GM18517 (cell line): Measurements from ENCODE around the gene FLNA.

Experiments
- ATAC-seq: cut with Tn5 transposase; IDR thresholded peaks from one replicate; pipeline ENCODE4 v1.9.1; 2021; ENCODE audit warnings: mild to moderate bottlenecking, moderate library complexity; ENCODE audit not compliant: unreplicated experiment

Gene FLNA

DNA sequence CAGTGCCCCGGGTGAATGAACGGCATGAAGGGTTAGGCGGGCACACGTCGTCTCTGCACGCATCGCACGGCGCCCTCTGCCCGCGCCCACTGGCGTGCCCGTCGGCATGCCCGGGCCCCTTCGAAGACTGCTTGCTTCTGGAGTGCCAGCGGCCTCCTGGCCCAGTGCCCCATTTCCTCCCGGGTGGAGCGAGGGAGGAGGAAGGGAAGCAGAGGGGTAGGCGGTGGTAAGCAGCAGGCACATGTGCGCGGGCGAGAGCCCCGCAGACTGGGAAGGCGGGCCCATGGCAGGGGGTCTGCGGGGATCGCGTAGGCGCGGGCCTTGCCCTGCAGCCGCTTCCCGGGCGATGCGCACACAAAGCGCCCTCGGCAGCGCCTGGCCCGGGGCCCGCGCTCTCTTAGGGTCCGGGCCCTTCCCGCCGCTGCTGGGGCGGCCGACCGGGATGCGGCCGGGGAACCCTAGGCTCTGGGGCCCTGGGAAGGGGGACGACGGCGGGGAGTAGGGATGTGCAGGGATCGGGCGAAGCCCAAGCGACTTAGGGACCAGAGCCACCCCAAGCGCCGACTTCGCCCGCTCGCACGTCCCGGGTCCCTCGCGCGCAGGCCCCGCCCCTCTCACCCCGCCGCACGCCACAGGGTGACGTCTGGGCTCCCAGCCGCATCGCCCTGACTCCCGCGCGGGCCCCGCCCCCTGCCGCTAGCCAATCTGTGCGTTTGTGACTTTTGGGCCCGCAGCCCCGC lies 3.8 kb upstream of the FLNA start:
- no peak for ATAC-seq

DNA sequence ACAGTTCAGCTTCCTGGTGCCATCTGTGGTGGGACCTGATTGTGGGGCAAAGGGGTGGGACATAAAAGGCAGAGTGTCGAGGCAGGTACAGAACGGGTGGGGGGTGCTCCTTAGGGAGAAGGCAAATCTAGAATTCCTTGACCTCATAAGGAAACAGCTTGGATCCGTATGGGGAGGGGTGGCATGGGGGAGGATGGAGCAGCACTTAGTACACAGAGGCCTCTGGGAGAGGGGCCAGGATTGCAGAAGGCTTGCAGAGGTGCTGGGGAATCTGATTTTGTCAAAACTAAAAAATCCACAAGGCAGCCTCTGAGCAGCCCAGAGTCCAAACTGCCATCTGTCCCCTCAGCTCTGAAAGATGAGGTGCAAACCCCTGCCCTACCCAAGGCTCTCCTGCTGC lies 2.3 kb upstream of the FLNA start:
- no peak for ATAC-seq

DNA sequence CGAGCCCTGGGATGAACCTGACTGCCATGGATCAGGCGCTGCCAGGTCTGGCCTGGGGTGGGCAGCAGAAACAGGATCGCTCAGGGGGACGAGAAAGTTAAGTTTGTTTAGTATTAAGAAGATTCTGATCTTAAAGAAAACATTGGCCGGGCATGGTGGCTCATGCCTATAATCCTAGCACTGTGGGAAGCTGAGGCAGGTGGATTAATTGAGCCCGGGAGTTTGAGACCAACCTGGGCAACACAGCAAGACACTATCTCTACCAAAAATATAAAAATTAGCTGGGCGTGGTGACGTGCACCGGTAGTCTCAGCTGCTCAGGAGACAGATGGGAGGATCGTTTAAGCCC lies 696 bp upstream of the FLNA start:
- no peak for ATAC-seq

DNA sequence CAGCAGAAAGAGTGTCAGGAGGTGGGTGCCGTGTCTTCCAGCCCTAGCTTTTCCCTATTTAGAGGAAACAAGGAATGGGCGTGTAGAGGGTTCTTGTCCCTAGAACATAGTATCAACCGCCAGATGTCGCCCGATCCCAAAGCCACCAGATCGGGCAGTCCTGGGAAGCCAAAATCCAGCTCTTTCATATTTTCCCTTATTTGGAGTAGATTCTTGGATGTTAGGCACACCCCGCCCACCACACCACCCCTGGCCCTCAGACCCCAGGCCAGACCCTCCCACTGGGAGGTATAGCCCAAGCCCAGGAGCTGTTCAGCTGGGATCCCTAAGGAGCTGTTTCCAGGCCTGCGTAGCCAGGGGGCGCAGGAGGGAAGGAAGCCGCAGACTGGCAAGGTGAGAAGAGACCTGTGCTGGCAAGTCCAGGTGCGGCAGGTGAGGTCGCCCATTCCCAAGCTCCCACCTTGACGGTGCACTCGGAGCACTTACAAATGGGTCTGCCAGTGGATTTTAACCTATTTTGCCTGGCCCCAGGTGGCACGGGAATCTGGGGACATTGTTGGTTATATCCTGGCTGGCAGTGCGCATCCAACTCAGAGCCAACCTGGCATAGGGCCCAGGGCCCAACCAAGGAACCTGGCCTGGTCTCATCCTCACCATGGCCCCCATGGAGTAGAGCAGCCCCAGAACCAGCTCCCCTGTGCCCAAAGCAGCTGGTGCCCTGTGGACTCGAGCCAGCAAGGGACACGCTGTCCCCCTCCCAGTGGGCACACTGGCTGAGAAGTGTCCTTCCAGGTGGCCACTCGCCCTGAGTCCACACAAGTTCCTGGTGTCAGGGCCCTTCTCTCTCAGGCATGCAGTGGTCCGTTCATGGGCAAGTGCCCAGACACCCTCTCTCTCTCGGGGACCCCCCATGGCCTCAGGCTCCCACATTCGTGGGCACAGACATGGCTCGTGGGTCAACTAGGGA lies 811 bp downstream of the FLNA start:
- ATAC-seq: no peak

DNA sequence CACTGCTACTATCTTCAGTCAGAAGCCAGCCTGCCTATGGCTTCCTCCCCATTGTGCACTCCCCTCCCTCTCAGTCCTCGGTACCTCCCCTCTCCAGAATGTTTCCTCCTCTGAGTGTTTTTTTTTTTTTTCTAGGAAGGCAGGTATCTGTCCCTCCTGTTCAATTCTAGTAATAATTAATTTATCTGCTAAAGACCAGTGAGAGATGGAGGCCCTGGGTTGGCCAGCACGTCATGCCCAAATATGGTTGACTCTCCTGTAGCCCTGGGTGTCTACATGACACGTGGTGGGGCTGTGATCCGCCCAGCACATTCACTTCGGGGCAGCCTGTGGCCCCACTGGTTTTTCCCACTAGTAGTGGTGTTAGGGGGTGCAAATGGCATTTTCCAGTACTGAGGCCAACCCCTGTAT lies 1.8 kb downstream of the FLNA start:
- ATAC-seq: no peak

DNA sequence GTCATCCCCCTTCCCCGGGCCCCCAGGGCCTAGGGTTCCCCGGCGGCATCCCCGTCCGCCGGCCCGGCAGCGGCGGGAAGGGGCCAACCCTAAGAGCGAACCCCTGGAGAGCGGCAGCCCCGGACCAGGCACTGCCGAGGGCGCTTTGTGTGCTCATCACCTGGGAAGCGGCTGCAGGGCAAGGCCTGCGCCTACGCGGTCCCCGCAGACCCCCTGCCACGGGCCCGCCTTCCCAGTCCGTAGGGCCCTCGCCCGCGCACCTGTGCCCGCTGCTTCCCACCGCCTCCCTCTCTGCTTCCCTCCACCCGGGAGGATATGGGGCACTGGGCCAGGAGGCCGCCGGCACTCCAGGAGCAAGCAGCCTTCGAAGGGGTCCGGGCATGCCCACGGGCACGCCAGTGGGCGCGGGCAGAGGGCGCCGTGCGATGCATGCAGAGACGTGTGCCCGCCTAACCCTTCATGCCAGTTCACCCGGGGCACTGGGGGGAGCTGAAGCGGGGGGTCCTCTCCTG lies 2.6 kb downstream of the FLNA start:
- ATAC-seq: no peak

DNA sequence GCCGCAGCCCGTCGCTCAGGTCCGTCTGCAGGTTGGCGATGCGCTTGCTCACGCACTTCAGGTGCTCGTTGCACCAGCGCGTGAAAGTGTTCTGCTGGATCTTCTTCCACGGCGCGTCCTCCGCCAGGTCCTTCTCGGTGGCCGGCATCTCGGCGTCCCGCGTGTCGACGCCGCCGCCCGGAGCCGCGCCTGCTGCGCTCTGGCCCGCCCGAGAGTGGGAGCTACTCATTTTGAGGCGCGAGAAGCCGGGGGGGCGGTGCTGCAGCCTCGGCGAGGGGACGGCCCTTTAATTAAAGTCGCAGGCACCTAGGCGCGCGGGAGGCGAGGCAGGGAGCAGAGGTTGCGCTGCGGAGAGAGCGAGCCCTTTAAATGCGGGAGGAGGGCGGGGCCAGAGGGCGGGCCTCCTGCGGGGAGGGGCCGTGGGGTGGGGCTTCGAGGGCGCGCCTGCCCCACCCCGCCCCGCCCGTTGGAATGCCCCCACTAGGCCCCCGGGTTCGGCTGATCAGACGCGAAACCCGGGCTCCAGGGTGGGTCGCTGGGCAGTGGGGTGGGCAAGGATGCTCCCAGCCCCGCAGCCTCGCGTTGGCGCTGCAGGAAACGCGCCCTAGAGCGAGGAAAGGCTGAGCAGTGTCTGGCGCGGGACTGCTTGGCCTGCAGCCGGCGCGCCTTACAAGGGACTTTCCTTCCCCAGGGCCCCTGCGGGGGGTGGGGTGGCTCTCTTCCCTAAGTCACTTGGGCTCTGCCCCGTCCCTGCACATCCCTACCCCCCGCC lies 3.2 kb downstream of the FLNA start:
- ATAC-seq: peak; percentile 60

DNA sequence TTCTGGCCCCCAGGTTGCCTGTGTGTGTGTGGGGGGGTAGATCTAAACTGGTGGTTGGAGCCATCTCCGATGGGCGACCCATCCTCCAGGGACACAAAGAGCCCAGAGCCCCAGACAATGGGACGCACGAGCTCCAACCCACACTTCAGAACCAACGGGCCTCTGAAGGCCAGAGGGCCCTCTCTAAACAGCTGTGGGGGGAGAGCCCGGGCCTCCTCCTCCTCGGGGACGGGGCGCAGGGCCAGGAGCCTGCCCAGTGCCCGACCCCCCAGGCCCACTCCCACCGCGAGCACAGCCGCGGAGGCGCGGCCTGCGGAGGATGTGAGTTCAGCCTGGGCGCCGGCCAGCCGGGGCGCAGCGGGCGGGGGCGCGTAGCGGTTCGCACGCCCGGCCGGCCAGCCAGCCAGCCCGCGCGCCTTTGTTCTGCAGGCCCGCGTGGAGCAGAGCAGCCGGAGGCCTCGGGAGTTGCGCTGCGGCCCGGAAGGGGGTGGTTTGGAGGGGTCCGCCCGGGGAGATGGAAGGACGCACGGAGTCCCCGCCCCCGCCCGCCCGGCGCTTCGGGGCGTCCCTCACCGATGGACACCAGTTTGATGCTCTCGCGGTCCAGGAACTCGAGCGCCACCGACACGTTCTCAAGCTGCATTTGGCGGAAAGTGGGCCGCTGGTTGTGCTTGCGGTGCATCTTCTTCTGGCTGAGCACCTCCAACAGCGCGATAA lies 4.0 kb downstream of the FLNA start:
- no peak for ATAC-seq

DNA sequence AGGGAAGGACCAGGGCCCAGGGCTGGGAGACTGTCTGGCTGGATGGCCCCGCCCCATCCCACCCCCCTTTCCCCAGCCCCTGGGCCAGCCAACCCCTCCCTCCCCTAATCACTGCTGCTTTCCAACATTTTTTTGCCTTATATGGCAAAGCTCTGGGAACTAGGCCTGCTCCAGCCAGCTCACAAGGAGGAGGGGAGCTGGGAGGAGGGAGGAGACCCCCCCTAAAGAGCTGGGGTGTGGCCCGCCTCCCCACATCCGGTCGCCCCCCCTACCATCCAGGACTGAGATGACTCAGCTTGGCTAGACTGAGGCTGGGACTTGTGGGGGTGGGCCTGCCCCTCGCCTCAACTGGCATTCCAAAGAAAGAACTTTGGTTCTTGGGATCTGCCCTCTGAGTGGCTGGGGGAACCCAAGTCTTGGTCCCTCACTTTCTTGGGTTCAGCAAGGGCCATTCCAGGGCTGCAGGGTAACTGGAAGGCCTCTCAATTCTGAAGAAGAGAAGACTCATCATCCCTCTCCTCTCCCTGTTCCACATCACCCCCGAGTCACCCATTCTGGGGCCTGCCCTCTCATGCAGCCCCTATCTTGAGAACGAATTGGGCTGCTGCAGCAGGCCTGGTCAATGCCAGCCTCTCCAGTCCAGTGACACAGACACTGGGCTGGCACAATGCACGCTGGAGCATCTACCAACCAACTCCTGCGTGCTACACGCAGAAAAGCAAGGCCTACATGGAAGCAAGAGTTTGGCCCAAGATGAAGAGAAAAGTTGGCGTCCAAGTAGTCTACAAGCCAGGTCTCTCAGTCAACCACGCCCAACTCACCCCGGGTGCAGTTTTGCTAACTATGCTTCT lies 4.8 kb downstream of the FLNA start:
- no peak for ATAC-seq

DNA sequence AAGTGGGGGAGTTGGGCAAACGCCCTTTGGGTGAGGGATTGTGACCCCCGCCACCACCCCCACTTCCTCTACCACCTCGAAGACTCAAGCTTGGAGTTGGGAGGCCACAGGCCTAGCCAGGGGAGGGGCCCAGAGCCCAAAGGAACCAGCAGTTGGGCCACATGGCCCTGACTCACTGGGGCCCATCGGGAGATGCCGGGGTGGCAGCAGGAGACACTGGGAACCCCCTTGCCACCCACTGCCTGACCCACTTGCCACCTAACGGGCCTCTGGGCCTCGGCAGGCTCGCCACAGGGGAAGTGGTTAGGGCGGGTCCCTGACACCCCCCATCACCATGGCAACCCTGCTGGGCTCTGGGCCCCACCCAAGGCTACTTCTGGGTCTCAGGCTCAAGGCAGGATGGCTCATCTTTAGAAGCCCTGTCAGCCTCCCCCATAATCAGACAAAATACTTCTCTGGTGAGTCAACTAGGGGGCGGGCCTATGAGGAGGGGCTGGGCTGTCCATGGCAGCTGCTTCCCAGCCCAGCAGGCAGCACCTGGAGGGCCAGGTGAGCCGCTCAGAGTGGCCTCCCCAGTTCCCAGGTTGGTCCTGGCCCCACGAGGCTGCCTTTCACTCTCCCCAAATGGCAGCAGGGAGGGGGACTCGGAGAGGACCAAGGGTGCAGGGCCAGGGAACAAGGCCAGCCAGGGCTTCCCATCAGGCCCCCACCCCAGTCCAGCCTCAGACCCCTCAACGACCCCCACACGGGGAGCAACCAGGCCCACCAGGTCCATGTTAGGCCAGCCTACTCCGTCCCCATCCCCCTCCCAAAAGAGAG lies 5.6 kb downstream of the FLNA start:
- ATAC-seq: no peak

DNA sequence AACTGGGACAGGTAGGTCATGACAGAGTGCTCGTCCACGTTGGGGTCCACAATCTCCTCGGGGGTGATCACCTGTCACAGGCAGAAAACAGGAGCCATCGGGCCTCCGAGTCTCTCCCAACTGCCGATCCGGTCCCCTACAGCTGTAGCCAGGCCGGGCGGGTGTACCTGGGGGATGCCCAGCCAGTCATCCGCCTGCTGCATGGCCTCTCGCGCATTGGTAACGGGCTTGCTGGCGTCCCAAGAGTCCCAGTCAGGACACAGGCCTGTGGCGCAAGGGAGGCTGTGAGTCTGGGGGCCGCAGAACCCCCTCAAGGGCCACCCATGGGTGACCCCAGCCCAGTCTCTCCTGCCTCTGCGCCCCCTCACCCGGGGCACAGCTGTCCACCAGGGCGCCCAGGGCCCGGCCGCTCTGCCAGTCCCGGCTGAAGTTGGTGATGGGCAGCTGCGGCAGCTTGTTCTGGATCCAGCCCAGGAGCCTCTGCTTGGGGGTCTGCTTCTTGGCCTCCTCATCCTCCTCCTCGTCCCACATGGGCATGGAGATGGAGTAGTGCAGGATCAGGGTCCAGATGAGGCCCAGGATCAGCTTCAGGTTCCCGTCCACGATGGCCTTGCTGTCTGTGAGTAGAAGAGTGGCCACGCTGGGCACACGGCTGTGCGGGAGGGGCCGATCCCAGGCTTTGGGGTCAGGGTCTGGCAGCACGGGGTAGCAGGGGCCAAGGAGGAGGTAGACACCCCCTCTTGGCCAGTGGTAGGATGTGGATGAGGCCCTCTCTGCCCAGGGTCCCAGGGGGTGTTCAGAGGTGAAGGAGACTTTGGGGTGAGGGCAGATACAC lies 6.7 kb downstream of the FLNA start:
- ATAC-seq: no peak

DNA sequence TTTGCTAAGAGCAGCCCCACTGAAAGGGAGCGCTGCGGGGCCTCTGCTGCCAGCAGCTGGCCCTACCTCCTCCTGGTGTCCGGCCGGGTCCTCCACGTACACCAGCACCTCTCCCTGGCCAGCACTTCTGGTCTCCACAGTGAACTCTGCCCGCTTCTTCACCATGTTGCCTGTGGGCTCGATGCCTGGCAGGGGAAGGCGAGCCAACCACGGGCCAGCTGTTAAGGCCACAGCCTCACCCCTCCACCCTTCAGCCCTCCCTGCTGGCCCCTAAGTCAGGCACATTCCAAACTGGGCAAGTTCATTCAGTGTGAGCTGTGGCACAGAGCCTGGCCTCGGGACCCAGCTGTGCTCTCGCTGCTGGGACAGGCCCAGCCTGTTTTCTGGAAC lies 7.8 kb downstream of the FLNA start:
- no peak for ATAC-seq

DNA sequence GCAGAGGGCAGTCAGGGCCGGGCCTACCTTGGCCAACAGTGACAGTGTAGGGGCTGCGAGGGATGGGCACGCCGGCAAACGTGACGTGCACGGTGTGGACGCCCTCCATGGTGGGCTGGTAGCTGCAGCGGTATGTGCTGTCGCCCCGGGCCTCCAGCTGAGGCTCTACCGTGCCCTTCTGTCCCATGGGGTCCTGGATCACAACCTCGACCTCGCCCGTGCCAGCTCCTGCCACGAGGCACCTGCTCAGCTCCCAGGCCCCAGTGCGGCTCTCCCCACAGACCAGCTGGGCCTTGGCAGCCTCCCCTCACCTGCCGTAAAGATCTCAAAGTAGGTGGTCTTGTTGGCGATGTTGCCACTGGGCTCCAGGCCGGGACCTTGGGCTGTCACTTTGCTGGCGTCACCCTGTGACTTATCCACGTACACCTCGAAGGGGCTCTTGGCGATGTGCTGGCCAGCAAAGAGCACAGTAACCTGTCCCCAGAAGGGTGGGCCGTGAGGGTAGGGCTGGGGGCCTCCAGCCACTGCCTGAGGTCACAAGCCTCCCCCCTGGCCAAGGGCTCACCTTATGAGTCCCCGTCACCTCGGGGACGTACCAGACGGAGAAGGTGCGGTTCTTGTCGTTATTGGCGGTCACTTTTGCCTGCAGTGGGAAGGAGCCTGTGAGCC lies 8.3 kb downstream of the FLNA start:
- no peak for ATAC-seq

DNA sequence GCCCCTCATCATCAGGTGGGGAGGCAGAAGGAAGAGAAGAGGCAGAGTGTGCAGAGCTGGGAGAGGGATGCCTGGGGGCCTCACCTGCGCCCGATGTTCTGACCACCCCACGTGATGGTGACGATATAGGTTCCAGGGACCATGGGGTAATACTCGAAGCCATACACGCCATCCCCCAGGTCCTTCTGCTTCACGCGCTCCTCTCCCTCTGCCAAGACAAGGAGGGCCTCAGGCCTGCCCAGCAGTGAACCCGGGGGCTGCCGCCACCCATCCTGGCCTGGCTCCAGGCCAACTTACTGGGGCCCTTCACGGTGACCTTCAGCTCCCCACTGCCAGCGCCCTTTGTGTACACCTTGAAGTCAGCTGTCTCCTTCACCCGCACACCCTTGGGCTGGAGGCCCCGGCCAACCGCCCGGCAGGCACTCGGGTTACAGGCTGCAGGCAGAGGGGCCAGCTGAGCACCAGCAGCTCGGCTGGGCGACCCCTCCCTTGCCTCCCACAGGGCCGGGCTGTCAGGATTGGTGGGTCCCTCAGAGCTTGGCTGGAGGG lies 9.3 kb downstream of the FLNA start:
- no peak for ATAC-seq

DNA sequence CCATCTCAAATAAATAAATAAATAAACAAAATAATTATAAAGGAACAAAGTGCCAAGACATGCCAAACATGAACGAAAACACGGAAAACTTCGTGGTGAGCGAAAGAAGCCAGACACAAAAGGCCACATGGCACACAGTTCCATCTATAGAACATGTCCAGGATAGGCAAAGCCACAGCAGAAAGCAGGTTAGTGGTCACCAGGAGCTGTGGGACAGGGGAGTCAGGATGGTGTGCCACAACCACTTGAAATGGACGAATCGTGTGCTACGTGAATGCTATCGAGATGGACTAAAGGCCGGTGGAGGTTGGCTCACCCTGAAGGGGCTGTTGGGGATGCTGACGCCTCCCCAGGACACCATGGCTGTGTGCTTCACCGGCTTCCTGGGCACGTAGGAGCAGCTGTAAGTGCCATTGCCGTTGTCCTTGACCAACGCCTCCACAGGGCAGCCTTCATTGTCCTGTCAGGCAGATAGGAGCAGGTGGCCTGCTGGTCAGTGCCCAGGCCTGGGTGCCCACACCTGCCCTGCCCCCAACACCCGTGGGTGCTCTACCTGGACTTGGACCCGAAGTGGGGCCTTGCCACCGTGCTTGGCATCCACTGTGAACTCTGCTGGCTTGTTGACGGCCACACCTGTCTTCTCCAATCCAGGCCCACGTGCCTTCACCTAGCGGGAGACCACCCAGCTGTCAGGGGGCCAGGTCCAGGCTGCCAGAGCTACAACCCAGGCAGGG lies 10.6 kb downstream of the FLNA start:
- no peak for ATAC-seq

DNA sequence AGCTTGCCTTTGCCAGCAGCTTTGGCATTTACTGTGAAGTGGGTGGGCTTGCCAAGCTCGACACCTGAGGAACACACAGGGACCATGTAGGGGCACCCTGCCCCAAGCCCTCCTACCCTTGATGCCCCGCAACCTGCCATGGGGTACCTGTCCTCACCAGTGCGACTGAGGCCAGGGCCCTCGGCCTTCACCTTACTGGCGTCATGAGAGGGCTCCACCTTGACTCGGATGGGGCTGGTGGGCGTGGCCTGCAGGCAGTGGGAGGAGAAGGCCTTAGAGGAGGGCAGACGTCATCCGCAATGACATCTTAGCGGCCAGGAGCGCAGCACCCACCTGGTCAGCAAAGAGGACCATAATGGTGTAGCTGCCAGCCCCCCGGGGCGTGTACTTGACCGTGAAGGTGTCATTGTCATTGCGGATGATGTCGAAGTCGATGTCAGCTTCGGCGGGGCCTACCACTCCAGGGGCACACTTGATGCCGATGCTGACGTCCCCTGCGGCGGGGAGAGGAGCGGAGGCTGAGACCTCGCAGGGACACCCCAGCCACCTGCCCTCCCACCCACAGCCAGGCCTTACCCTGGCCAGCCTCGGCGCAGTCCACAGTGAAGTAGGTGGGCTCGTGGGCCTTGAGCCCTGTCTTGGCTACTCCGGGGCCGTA lies 12.2 kb downstream of the FLNA start:
- no peak for ATAC-seq
